ENCODE data around the gene TSNAXIP1. TPM values are rescaled to one million over a fixed set of nuclear protein-coding genes. Genes with fewer than 3 reads are reported as not detected.

TSNAXIP1 gene
- total RNA-seq, 2 experiments from 2014 or later: 0.77 to 0.81 TPM

- H3K27me3 Mint-ChIP-seq: no peaks in the 10 kb centered on the region
- DNase-seq: no peak
- intact Hi-C loops (cut with micrococcal nuclease): loop anchor here (10.0 kb wide), 1 partner anchor 177 kb away; the partner anchor contains the start of genes ACD, C16orf86, ENKD1 and PARD6A
- H3K27ac Mint-ChIP-seq: peak overlapping the region; percentile 95
- ChIA-PET POLR2A (interaction anchor here (0.6 to 1.3 kb wide), 2 partner anchors 19 to 35 kb away, joined by 3 read pairs; partner anchors contain the start of genes RANBP10 and TSNAXIP1), CTCF (interaction anchor here (0.8 to 1.5 kb wide), 5 partner anchors 25 to 179 kb away, joined by 3 to 6 read pairs (median 3); no protein-coding TSS in a partner anchor)
- peaks cover 34% of the 10 kb centered on the region for H3K4me1 Mint-ChIP-seq (ENCODE audit: low read depth)
- no peaks in the 10 kb centered on the region for H3K36me3 Mint-ChIP-seq
- peak overlapping the region; percentile 86 for H3K4me3 Mint-ChIP-seq
- H3K9me3 Mint-ChIP-seq: no peaks in the 10 kb centered on the region
Observed at GRCh38 chr16:67841198-67841815, 34.6 kb downstream of the TSNAXIP1 start.

GRCh38 chr16:67841816-67842508 is 35.3 kb downstream of the TSNAXIP1 start, which contains the start of gene THAP11:
Gene THAP11, plus strand, starts transcription at chr16:67842320. Its CDS starts 235 bp downstream, at chr16:67842555.
- Mint-ChIP-seq H3K9me3 (no peaks in the 10 kb centered on the region), H3K36me3 (no peaks in the 10 kb centered on the region), H3K27ac (peak within 1 kb of the TSS; percentile 95), H3K4me1 (ENCODE audit: low read depth) (peaks cover 34% of the 10 kb centered on the region), H3K27me3 (no peaks in the 10 kb centered on the region), H3K4me3 (peak within 1 kb of the TSS; percentile 90)
- CTCF ChIA-PET: interaction anchor here (1.0 to 1.5 kb wide), 4 partner anchors 25 to 179 kb away, joined by 3 to 6 read pairs (median 3); no protein-coding TSS in a partner anchor
- POLR2A ChIA-PET: interaction anchor here (1.3 kb wide), 1 partner anchor 35 kb away, joined by 3 read pairs; the partner anchor contains the start of genes RANBP10 and TSNAXIP1
- peak; percentile 97 for DNase-seq
- intact Hi-C loops (cut with micrococcal nuclease): loop anchor here (1.0 to 10.0 kb wide), 6 partner anchors 9 to 177 kb away; partner anchors contain the start of genes ACD, C16orf86, ENKD1 and GFOD2

GRCh38 chr16:67842509-67843342 is 36.0 kb downstream of the TSNAXIP1 start:
- Mint-ChIP-seq H3K27me3 (no peaks in the 10 kb centered on the region), H3K27ac (peak overlapping the region; percentile 90), H3K9me3 (no peaks in the 10 kb centered on the region), H3K36me3 (peaks cover 2% of the 10 kb centered on the region), H3K4me3 (peak overlapping the region; percentile 90), H3K4me1 (ENCODE audit: low read depth) (peaks cover 36% of the 10 kb centered on the region)
- POLR2A ChIA-PET: interaction anchor here (0.6 to 4.4 kb wide), 3 partner anchors 9 to 26 kb away, joined by 4 to 25 read pairs (median 5); no protein-coding TSS in a partner anchor
- peak; percentile 73 for DNase-seq
- CTCF ChIA-PET: interaction anchor here (0.7 to 4.4 kb wide), 4 partner anchors 9 to 322 kb away, joined by 4 to 33 read pairs (median 10); no protein-coding TSS in a partner anchor
- intact Hi-C loops (cut with micrococcal nuclease): loop anchor here (1.0 to 10.0 kb wide), 6 partner anchors 9 to 178 kb away; partner anchors contain the start of genes ACD, C16orf86, ENKD1 and GFOD2

GRCh38 chr16:67843343-67843765 is 36.7 kb downstream of the TSNAXIP1 start:
- intact Hi-C loops (cut with micrococcal nuclease): loop anchor here (2.0 to 10.0 kb wide), 2 partner anchors 27 to 179 kb away; partner anchors contain the start of genes ACD, C16orf86, ENKD1 and PARD6A
- H3K36me3 Mint-ChIP-seq: peaks cover 2% of the 10 kb centered on the region
- H3K27me3 Mint-ChIP-seq: no peaks in the 10 kb centered on the region
- peak overlapping the region; percentile 90 for H3K4me3 Mint-ChIP-seq
- ChIA-PET CTCF (interaction anchor here (0.7 to 4.4 kb wide), 4 partner anchors 9 to 322 kb away, joined by 4 to 33 read pairs (median 10); no protein-coding TSS in a partner anchor), POLR2A (interaction anchor here (0.6 to 4.4 kb wide), 3 partner anchors 10 to 27 kb away, joined by 4 to 25 read pairs (median 5); no protein-coding TSS in a partner anchor)
- H3K9me3 Mint-ChIP-seq: no peaks in the 10 kb centered on the region
- H3K4me1 Mint-ChIP-seq (ENCODE audit: low read depth): peaks cover 39% of the 10 kb centered on the region
- no peak for DNase-seq
- peak overlapping the region; percentile 90 for H3K27ac Mint-ChIP-seq

- H3K27me3 Mint-ChIP-seq: no peaks in the 10 kb centered on the region
Observed at GRCh38 chr16:67844497-67844896, 37.8 kb downstream of the TSNAXIP1 start.

GRCh38 chr16:67845291-67846062 is 38.8 kb downstream of the TSNAXIP1 start:
- Mint-ChIP-seq H3K27me3 (no peaks in the 10 kb centered on the region), H3K36me3 (peaks cover 2% of the 10 kb centered on the region), H3K4me1 (ENCODE audit: low read depth) (peaks cover 44% of the 10 kb centered on the region), H3K9me3 (no peaks in the 10 kb centered on the region), H3K27ac (peak overlapping the region; percentile 87), H3K4me3 (peak overlapping the region; percentile 76)
- CTCF ChIA-PET: interaction anchor here (0.7 to 4.4 kb wide), 9 partner anchors 12 to 195 kb away, joined by 3 to 33 read pairs (median 4); partner anchors contain the start of genes RANBP10 and TSNAXIP1
- peak; percentile 21 for DNase-seq
- intact Hi-C loops (cut with micrococcal nuclease): loop anchor here (1.0 to 10.0 kb wide), 5 partner anchors 27 to 283 kb away; partner anchors contain the start of genes ACD, C16orf86, CTCF and EDC4
- POLR2A ChIA-PET: interaction anchor here (0.6 to 4.4 kb wide), 6 partner anchors 9 to 1296 kb away, joined by 3 to 25 read pairs (median 6); partner anchors contain the start of gene PSMB10

More at GRCh38 chr16:67844497-67844896, 37.8 kb downstream of the TSNAXIP1 start:
- Mint-ChIP-seq H3K4me3 (peak overlapping the region; percentile 32), H3K9me3 (no peaks in the 10 kb centered on the region), H3K36me3 (peaks cover 2% of the 10 kb centered on the region), H3K4me1 (ENCODE audit: low read depth) (peaks cover 44% of the 10 kb centered on the region), H3K27ac (peak overlapping the region; percentile 87)
- intact Hi-C loops (cut with micrococcal nuclease): loop anchor here (10.0 kb wide), 1 partner anchor 180 kb away; the partner anchor contains the start of genes ACD, C16orf86, ENKD1 and PARD6A
- CTCF ChIA-PET: interaction anchor here (0.9 to 4.4 kb wide), 9 partner anchors 11 to 196 kb away, joined by 3 to 33 read pairs (median 4); partner anchors contain the start of gene RANBP10
- DNase-seq: no peak
- POLR2A ChIA-PET: interaction anchor here (0.8 to 4.4 kb wide), 4 partner anchors 8 to 28 kb away, joined by 3 to 25 read pairs (median 5); no protein-coding TSS in a partner anchor

GRCh38 chr16:67846063-67846319 is 39.3 kb downstream of the TSNAXIP1 start:
- POLR2A ChIA-PET: interaction anchor here (0.6 to 4.4 kb wide), 8 partner anchors 13 to 1296 kb away, joined by 3 to 25 read pairs (median 6); partner anchors contain the start of genes PSKH1, PSMB10, RANBP10 and TSNAXIP1
- Mint-ChIP-seq H3K4me1 (ENCODE audit: low read depth) (peaks cover 44% of the 10 kb centered on the region), H3K9me3 (no peaks in the 10 kb centered on the region), H3K27ac (peak overlapping the region; percentile 87), H3K4me3 (peak overlapping the region; percentile 76), H3K27me3 (no peaks in the 10 kb centered on the region), H3K36me3 (peaks cover 2% of the 10 kb centered on the region)
- CTCF ChIA-PET: interaction anchor here (0.7 to 4.4 kb wide), 6 partner anchors 12 to 195 kb away, joined by 3 to 33 read pairs (median 5); partner anchors contain the start of genes RANBP10 and TSNAXIP1
- intact Hi-C loops (cut with micrococcal nuclease): loop anchor here (1.0 to 10.0 kb wide), 5 partner anchors 27 to 284 kb away; partner anchors contain the start of genes ACD, C16orf86, CTCF and EDC4
- no peak for DNase-seq

- Mint-ChIP-seq H3K36me3 (peaks cover 2% of the 10 kb centered on the region), H3K27me3 (no peaks in the 10 kb centered on the region), H3K9me3 (no peaks in the 10 kb centered on the region), H3K4me3 (peak within 1 kb of the TSS; percentile 88), H3K27ac (peak within 1 kb of the TSS; percentile 87), H3K4me1 (ENCODE audit: low read depth) (peaks cover 41% of the 10 kb centered on the region)
- ChIA-PET POLR2A (interaction anchor here (0.6 to 4.4 kb wide), 8 partner anchors 13 to 1297 kb away, joined by 3 to 25 read pairs (median 6); partner anchors contain the start of genes PSKH1, PSMB10, RANBP10 and TSNAXIP1), CTCF (interaction anchor here (0.7 to 4.4 kb wide), 5 partner anchors 13 to 194 kb away, joined by 3 to 33 read pairs (median 6); partner anchors contain the start of genes RANBP10 and TSNAXIP1)
- intact Hi-C loops (cut with micrococcal nuclease): loop anchor here (1.0 to 10.0 kb wide), 5 partner anchors 26 to 284 kb away; partner anchors contain the start of genes ACD, C16orf86, CTCF and EDC4
- DNase-seq: peak; percentile 98
Observed at GRCh38 chr16:67846320-67847063, 39.8 kb downstream of the TSNAXIP1 start, which contains the start of gene NUTF2. Gene NUTF2, plus strand, starts transcription at chr16:67846933. Its CDS starts 18,198 bp downstream, at chr16:67865131.

Data from activated CD4-positive, alpha-beta memory T cell treated with anti-CD3 and anti-CD28 coated beads for 36 hours (primary cell).